CD8-positive, alpha-beta memory T cell (primary cell): ENCODE measurements around the gene ZNF672. TPM values are rescaled to one million over a fixed set of nuclear protein-coding genes. Genes with fewer than 3 reads are reported as not detected.

Experiments used
- CTCF ChIA-PET: fragments of 350-600 bp; sonication (Branson Sonifier 250); formaldehyde crosslinking; loops from one replicate; lab custom pipeline; 2021; ENCODE audit warnings: antibody characterized with exemption; lab: Charles Lee
- POLR2A ChIA-PET: fragments of 350-600 bp; sonication (Branson Sonifier 250); formaldehyde crosslinking; loops from one replicate; lab custom pipeline; 2021; ENCODE audit warnings: antibody characterized with exemption; lab: Charles Lee
- DNase-seq, 5 donors: peaks; one replicate each; pipeline versions ENCODE4 v3.0.0 to v3.0.0-alpha.2; 2020 to 2022; ENCODE audit warnings: mixed read lengths in 1 of 5
- H3K27ac ChIP-seq: one replicate; pipeline ENCODE4 v1.7.0; 2013; ENCODE audit warnings: low read depth, mild to moderate bottlenecking, low read length, moderate library complexity
- H3K27me3 ChIP-seq: 2 replicates; pipeline ENCODE4 v1.7.0; 2013; ENCODE audit warnings: low read length, mild to moderate bottlenecking; ENCODE audit not compliant: insufficient read depth, poor library complexity, severe bottlenecking
- H3K36me3 ChIP-seq: 2 replicates; pipeline ENCODE4 v1.7.0; 2013; ENCODE audit warnings: mild to moderate bottlenecking, low read length, moderate library complexity; ENCODE audit not compliant: insufficient read depth
- H3K4me1 ChIP-seq: 2 replicates; pipeline ENCODE4 v1.7.0; 2013; ENCODE audit warnings: mild to moderate bottlenecking, low read length, moderate library complexity; ENCODE audit not compliant: insufficient read depth
- H3K4me3 ChIP-seq: 2 replicates; pipeline ENCODE4 v1.7.0; 2013; ENCODE audit warnings: mild to moderate bottlenecking, low read length
- H3K9me3 ChIP-seq: 2 replicates; pipeline ENCODE4 v1.7.0; 2013; ENCODE audit warnings: mild to moderate bottlenecking, low read length
- H3K27ac Mint-ChIP-seq, 8 donors: one replicate each; pipeline ENCODE4 v1.8.0; 2020 to 2021; ENCODE audit warnings: mixed read lengths in 8 of 8, mild to moderate bottlenecking in 6 of 8, inconsistent platforms in 3 of 8, moderate library complexity in 3 of 8
- H3K27me3 Mint-ChIP-seq, 2 donors: one replicate each; pipeline ENCODE4 v1.8.0; 2020 to 2021; ENCODE audit warnings: mixed read lengths in 2 of 2, mild to moderate bottlenecking in 1 of 2, moderate library complexity in 1 of 2
- H3K36me3 Mint-ChIP-seq, 3 donors: one replicate each; pipeline ENCODE4 v1.8.0; 2020 to 2021; ENCODE audit warnings: mixed read lengths in 3 of 3, inconsistent platforms in 1 of 3, mild to moderate bottlenecking in 1 of 3
- H3K4me1 Mint-ChIP-seq, 3 donors: one replicate each; pipeline ENCODE4 v1.8.0; 2020 to 2021; ENCODE audit warnings: mixed read lengths in 3 of 3, inconsistent platforms in 1 of 3, mild to moderate bottlenecking in 1 of 3
- H3K4me3 Mint-ChIP-seq, 7 donors: one replicate each; pipeline ENCODE4 v1.8.0; 2020 to 2021; ENCODE audit warnings: mixed read lengths in 7 of 7, mild to moderate bottlenecking in 6 of 7, moderate library complexity in 4 of 7, inconsistent platforms in 2 of 7
- H3K9me3 Mint-ChIP-seq, 5 donors: one replicate each; pipeline ENCODE4 v1.8.0; 2020 to 2022; ENCODE audit warnings: mixed read lengths in 5 of 5, mild to moderate bottlenecking in 3 of 5, moderate library complexity in 2 of 5, inconsistent platforms in 1 of 5
- polyA plus RNA-seq: library from polyadenylated mRNA; unstranded; fragments of 300-500 nt; fragmentation: Illumina TruSeq; gene quantifications from one replicate; pipeline ENCODE4 v1.2.3, GENCODE V29; 2021
- total RNA-seq, 2 experiments: library from RNA; stranded (reverse); gene quantifications; one replicate each; pipeline ENCODE4 v1.2.3, GENCODE V29; 2021

The ZNF672 gene
- total and polyA plus RNA-seq, 3 experiments from 2014 or later: 29.6 to 55.2 (median 52.1) TPM

- Histone ChIP-seq H3K27ac (no peak overlapping the region), H3K4me3 (no peak overlapping the region), H3K36me3 (peaks cover 19% of the 10 kb centered on the region), H3K27me3 (no peaks in the 10 kb centered on the region), H3K9me3 (no peaks in the 10 kb centered on the region), H3K4me1 (no peaks in the 10 kb centered on the region)
- ChIA-PET CTCF (no interaction called here), POLR2A (no interaction called here)
- no peaks in the 10 kb centered on the region for H3K9me3 Mint-ChIP-seq
- H3K4me3 Mint-ChIP-seq: no peak overlapping the region
- no peaks in the 10 kb centered on the region for H3K27me3 Mint-ChIP-seq
- peak overlapping the region in 3 of 8 donors; percentile 17 to 24 (median 22) for H3K27ac Mint-ChIP-seq
- H3K4me1 Mint-ChIP-seq: peaks cover 2 to 3% (median 2%) of the 10 kb centered on the region in 3 donors
- peaks cover 9 to 46% (median 10%) of the 10 kb centered on the region in 3 donors for H3K36me3 Mint-ChIP-seq
- DNase-seq: no peak
These were observed 27.9 kb upstream of the ZNF672 start for GRCh38 chr1:248810000-248810726.

- Histone ChIP-seq H3K27ac (no peak overlapping the region), H3K4me3 (no peak overlapping the region), H3K27me3 (no peaks in the 10 kb centered on the region), H3K36me3 (peaks cover 23% of the 10 kb centered on the region), H3K4me1 (peaks cover 5% of the 10 kb centered on the region), H3K9me3 (no peaks in the 10 kb centered on the region)
- CTCF ChIA-PET: interaction anchor here (1.7 kb wide), 1 partner anchor 15 kb away, joined by 6 read pairs; the partner anchor contains the start of gene SH3BP5L
- no peak for DNase-seq
- H3K4me1 Mint-ChIP-seq: peaks cover under 1 to 5% (median 4%) of the 10 kb centered on the region in 3 donors
- no peaks in the 10 kb centered on the region for H3K9me3 Mint-ChIP-seq
- peaks cover 10 to 52% (median 14%) of the 10 kb centered on the region in 3 donors for H3K36me3 Mint-ChIP-seq
- peak overlapping the region in 2 of 8 donors; percentile 17 to 86 for H3K27ac Mint-ChIP-seq
- H3K27me3 Mint-ChIP-seq: no peaks in the 10 kb centered on the region
- H3K4me3 Mint-ChIP-seq: no peak overlapping the region
- POLR2A ChIA-PET: no interaction called here
These were observed 27.1 kb upstream of the ZNF672 start for GRCh38 chr1:248810727-248811513.

GRCh38 chr1:248811514-248812490 lies 26.2 kb upstream of the ZNF672 start:
- H3K4me3 Mint-ChIP-seq: no peak overlapping the region
- ChIA-PET CTCF (interaction anchor here (1.7 kb wide), 1 partner anchor 14 kb away, joined by 6 read pairs; the partner anchor contains the start of gene SH3BP5L), POLR2A (no interaction called here)
- peaks cover 10 to 61% (median 16%) of the 10 kb centered on the region in 3 donors for H3K36me3 Mint-ChIP-seq
- no peaks in the 10 kb centered on the region for H3K27me3 ChIP-seq
- peak overlapping the region in 2 of 8 donors; percentile 41 to 58 for H3K27ac Mint-ChIP-seq
- H3K4me1 ChIP-seq: peaks cover 14% of the 10 kb centered on the region
- H3K36me3 ChIP-seq: peaks cover 23% of the 10 kb centered on the region
- H3K27me3 Mint-ChIP-seq: no peaks in the 10 kb centered on the region
- no peak overlapping the region for H3K4me3 ChIP-seq
- H3K9me3 ChIP-seq: no peaks in the 10 kb centered on the region
- no peaks in the 10 kb centered on the region for H3K9me3 Mint-ChIP-seq
- DNase-seq: no peak
- H3K27ac ChIP-seq: no peak overlapping the region
- peaks cover 5 to 12% (median 9%) of the 10 kb centered on the region in 3 donors for H3K4me1 Mint-ChIP-seq

- Histone ChIP-seq H3K27ac (no peak overlapping the region), H3K27me3 (no peaks in the 10 kb centered on the region), H3K4me3 (no peak overlapping the region), H3K4me1 (peaks cover 23% of the 10 kb centered on the region), H3K36me3 (peaks cover 23% of the 10 kb centered on the region), H3K9me3 (no peaks in the 10 kb centered on the region)
- peak overlapping the region in 1 of 8 donors; percentile 54 for H3K27ac Mint-ChIP-seq
- DNase-seq: no peak
- no peaks in the 10 kb centered on the region for H3K27me3 Mint-ChIP-seq
- peaks cover 10 to 66% (median 16%) of the 10 kb centered on the region in 3 donors for H3K36me3 Mint-ChIP-seq
- no peak overlapping the region for H3K4me3 Mint-ChIP-seq
- POLR2A ChIA-PET: no interaction called here
- CTCF ChIA-PET: no interaction called here
- peaks cover 10 to 18% (median 13%) of the 10 kb centered on the region in 3 donors for H3K4me1 Mint-ChIP-seq
- no peaks in the 10 kb centered on the region for H3K9me3 Mint-ChIP-seq
These were observed 25.1 kb upstream of the ZNF672 start for GRCh38 chr1:248812736-248813425.

- Histone ChIP-seq H3K9me3 (no peaks in the 10 kb centered on the region), H3K27ac (no peak overlapping the region), H3K36me3 (peaks cover 23% of the 10 kb centered on the region), H3K4me1 (peaks cover 30% of the 10 kb centered on the region), H3K27me3 (no peaks in the 10 kb centered on the region), H3K4me3 (no peak overlapping the region)
- Mint-ChIP-seq H3K27me3 (no peaks in the 10 kb centered on the region), H3K4me3 (no peak overlapping the region), H3K4me1 (peaks cover 13 to 23% (median 16%) of the 10 kb centered on the region in 3 donors), H3K9me3 (no peaks in the 10 kb centered on the region), H3K27ac (peak overlapping the region in 3 of 8 donors; percentile 29 to 46 (median 33)), H3K36me3 (peaks cover 10 to 72% (median 16%) of the 10 kb centered on the region in 3 donors)
- DNase-seq: no peak
- CTCF ChIA-PET: no interaction called here
- POLR2A ChIA-PET: no interaction called here
These were observed 24.5 kb upstream of the ZNF672 start for GRCh38 chr1:248813546-248813945.

- POLR2A ChIA-PET: no interaction called here
- no peak overlapping the region for H3K27ac Mint-ChIP-seq
- peaks cover 12 to 78% (median 16%) of the 10 kb centered on the region in 3 donors for H3K36me3 Mint-ChIP-seq
- peaks cover 19 to 31% (median 24%) of the 10 kb centered on the region in 3 donors for H3K4me1 Mint-ChIP-seq
- no peak overlapping the region for H3K4me3 Mint-ChIP-seq
- no peaks in the 10 kb centered on the region for H3K9me3 ChIP-seq
- peaks cover 38% of the 10 kb centered on the region for H3K4me1 ChIP-seq
- CTCF ChIA-PET: no interaction called here
- no peaks in the 10 kb centered on the region for H3K27me3 Mint-ChIP-seq
- DNase-seq: no peak
- H3K9me3 Mint-ChIP-seq: no peaks in the 10 kb centered on the region
- peaks cover 23% of the 10 kb centered on the region for H3K36me3 ChIP-seq
- no peak overlapping the region for H3K4me3 ChIP-seq
- H3K27ac ChIP-seq: no peak overlapping the region
- H3K27me3 ChIP-seq: no peaks in the 10 kb centered on the region
These were observed 23.7 kb upstream of the ZNF672 start for GRCh38 chr1:248814351-248814750.

GRCh38 chr1:248815407-248816034 lies 22.5 kb upstream of the ZNF672 start:
- H3K36me3 ChIP-seq: peaks cover 23% of the 10 kb centered on the region
- H3K4me3 ChIP-seq: no peak overlapping the region
- Mint-ChIP-seq H3K27me3 (no peaks in the 10 kb centered on the region), H3K4me1 (peaks cover 28 to 43% (median 34%) of the 10 kb centered on the region in 3 donors), H3K36me3 (peaks cover 16 to 80% (median 16%) of the 10 kb centered on the region in 3 donors), H3K4me3 (no peak overlapping the region), H3K9me3 (no peaks in the 10 kb centered on the region), H3K27ac (peak overlapping the region in 6 of 8 donors; percentile 9 to 76 (median 56))
- peaks cover 45% of the 10 kb centered on the region for H3K4me1 ChIP-seq
- no peak overlapping the region for H3K27ac ChIP-seq
- CTCF ChIA-PET: no interaction called here
- no peaks in the 10 kb centered on the region for H3K27me3 ChIP-seq
- H3K9me3 ChIP-seq: no peaks in the 10 kb centered on the region
- DNase-seq: no peak
- POLR2A ChIA-PET: interaction anchor here (0.5 kb wide), 1 partner anchor 66 kb away, joined by 4 read pairs; no protein-coding TSS in a partner anchor
